Uterus (tissue), 2 donors: ENCODE measurements around the gene PPARG.

Source experiments
- CTCF ChIP-seq, 4 experiments: fragments of 200-600 bp in 2 of 4; fragments of 450-650 bp in 2 of 4; sonication (generic) in 2 of 4; IDR thresholded peaks; one replicate each; pipeline ENCODE4 v1.5.1; 2016 to 2019; ENCODE audit warnings: antibody characterized with exemption in 4 of 4, mild to moderate bottlenecking in 2 of 4, moderate library complexity in 1 of 4
- POLR2A ChIP-seq, 2 donors: fragments of 450-650 bp; IDR thresholded peaks; one replicate each; pipeline ENCODE4 v1.6.1; 2016; ENCODE audit warnings: antibody characterized with exemption in 2 of 2, mild to moderate bottlenecking in 1 of 2, moderate library complexity in 1 of 2

- no peak for TF ChIP-seq CTCF (IDR thresholded peaks at IDR 0.05)
- TF ChIP-seq POLR2A (IDR thresholded peaks at IDR 0.05): no peak
These were observed 28.0 kb downstream of the PPARG start for GRCh38 chr3:12316729-12317351.
